Activated CD4-positive, alpha-beta T cell treated with anti-CD3 and anti-CD28 coated beads for 24 hours (primary cell): ENCODE measurements around the gene CUEDC2.

Experiments used
- DNase-seq, 2 donors: peaks; one replicate each; pipeline ENCODE4 v3.0.0-alpha.2; 2020; ENCODE audit warnings: low read depth in 2 of 2

CUEDC2 gene, protein sequence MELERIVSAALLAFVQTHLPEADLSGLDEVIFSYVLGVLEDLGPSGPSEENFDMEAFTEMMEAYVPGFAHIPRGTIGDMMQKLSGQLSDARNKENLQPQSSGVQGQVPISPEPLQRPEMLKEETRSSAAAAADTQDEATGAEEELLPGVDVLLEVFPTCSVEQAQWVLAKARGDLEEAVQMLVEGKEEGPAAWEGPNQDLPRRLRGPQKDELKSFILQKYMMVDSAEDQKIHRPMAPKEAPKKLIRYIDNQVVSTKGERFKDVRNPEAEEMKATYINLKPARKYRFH

GRCh38 chr10:102432162-102432950 is at the start of gene CUEDC2:
Gene CUEDC2 (minus strand): TSS chr10:102432574. CDS start chr10:102425188, 7,386 bp downstream.
- peak; percentile 98 to 99 for DNase-seq

DNA sequence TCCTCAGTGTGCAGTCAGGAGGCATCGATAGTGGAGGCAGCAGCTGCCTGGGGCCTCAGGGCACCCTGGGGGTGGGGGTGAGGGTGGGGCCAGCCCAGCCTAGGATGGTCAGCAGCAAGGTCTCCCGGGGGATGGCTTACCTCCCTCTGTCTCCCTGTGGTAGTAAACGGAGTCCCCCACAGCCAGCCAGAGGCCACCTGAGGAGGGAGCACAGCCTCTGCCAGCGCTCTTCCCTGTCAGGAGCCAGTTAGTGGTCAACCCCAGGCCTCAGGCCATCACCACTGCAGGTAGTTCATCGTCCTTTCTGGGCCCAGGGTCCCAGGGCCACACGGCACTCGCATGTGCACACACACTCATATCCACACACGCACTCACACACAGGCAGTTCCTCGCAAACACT is 48.0 kb upstream of the CUEDC2 start:
- no peak for DNase-seq

DNA sequence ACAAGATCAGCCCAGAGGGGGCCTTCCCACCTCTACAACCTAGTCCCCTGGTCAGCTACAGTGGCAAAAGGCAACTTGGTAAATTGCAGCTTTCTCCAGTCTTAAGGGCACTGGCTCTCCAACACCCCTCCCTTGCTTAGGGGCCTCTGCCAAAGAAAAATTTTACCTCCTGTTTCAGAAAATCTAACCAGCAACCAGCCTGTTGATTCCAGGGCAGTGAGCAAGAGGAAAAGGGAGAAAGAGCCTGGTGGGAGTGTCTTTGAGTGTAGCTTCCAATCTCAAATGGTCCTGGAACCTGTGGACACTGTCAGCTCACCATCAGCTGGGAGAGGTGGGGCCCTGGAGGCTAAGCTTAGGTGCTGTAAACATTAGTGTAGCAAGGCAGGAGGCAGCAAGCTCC is 47.3 kb upstream of the CUEDC2 start:
- DNase-seq = no peak

GRCh38 chr10:102476466-102477141 is 44.2 kb upstream of the CUEDC2 start:
- no peak for DNase-seq

- no peak for DNase-seq
Observed at GRCh38 chr10:102475451-102476040, 43.2 kb upstream of the CUEDC2 start.

- no peak for DNase-seq
Observed at GRCh38 chr10:102473445-102474331, 41.3 kb upstream of the CUEDC2 start.

GRCh38 chr10:102470579-102471546 is 38.5 kb upstream of the CUEDC2 start:
- DNase-seq = no peak

- DNase-seq = no peak
Observed at GRCh38 chr10:102468683-102469082, 36.3 kb upstream of the CUEDC2 start.

- no peak for DNase-seq
Observed at GRCh38 chr10:102467971-102468438, 35.6 kb upstream of the CUEDC2 start.

DNA sequence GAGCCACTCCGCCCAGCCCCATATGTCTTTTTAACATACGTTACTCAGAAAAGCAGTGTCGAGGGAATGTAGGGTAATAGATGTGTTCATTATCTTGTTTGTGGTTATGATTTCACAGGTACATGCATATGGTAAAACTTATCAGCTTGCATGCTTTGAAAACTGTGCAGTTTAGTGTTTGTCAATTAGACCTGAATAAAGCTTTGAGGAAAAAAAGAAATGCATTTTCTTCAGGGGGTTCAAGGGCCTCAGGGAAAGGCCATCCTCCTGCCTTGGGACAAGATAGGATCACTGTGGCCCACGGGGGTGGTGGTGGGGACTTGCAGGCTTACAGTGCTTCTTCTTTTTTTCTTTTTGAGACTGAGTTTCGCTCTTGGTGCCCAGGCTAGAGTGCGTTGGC is 34.9 kb upstream of the CUEDC2 start:
- no peak for DNase-seq

GRCh38 chr10:102465466-102465865 is 33.1 kb upstream of the CUEDC2 start:
- no peak for DNase-seq

DNA sequence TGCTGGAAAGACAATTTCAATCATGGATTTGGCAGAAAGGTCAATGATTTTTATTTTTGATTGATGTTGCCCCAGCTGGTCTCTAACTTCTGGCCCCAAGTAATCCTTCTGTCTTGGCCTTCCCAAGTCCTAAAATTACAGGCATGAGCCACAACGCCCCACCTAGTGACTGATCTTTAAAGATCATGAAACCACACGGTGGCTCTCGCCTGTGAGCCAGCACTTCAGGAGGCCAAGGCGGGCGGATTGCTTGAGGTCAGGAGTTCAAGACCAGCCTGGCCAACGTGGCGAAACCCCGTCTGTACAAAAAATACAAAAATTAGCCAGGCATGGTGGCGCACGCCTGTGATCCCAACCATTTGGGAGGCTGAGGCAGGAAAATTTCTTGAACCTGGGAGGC is 31.6 kb upstream of the CUEDC2 start:
- no peak for DNase-seq

GRCh38 chr10:102462512-102463054 is 30.2 kb upstream of the CUEDC2 start:
- DNase-seq = no peak

DNA sequence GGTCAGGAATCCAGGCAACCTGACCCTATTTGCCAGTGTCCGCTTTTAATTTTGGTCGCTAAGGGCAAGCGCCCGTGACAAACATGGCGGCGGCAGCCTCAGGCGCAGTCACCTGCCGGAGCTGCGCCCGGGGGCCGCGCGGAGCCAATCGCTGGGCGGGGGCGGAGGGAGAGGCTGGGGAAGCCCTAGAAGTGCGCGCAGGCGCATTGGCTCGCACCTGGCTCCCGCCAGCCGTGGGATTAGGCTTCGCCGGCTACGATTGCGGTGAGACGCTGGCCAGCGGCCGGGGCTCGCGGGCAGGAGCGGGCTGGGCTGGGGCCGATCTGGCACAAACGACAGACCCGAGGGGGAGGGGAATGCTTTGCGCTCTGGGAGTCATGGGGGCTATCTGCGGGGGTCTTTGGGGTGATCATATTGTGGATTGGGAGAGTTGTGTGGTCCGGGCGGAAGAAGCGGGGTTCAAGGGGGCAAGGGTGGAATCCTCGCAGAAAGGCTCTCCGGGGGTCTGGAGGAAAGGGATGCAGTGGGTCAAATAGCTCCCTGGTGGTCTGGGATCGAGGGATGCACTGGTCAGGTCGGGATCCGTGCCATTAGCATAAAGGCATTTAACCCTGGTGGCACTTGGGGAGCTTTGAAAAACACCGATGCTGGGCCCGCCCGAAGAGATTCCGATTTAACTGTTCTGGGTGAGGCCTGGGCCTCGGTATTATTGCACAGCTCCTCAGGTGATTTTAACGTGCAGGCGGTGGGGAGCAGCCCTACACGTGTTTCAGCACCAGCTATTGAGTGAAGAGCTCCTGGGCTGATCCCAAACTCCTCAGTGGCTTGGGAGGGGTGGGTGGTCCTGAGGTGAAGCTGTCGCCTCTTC is 29.0 kb upstream of the CUEDC2 start:
- peak; percentile 91 to 94 for DNase-seq

DNA sequence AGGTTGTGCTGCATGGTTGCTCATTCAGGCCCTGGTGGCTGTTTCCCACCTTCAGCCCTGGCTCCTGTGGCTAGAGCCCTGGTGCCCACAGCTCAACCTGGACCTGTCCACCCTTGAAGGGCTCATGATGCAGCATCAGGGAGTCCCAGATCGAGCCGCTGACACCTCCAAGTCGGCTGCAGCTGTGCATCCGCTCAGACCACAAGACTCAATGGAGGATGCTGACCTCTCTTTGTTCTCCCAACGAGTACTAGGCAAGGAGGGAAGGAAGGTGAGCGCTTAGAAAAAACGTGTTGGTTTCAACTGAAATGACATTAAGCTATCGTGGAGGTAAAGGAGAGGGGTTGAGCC is 28.4 kb upstream of the CUEDC2 start:
- DNase-seq = no peak

DNA sequence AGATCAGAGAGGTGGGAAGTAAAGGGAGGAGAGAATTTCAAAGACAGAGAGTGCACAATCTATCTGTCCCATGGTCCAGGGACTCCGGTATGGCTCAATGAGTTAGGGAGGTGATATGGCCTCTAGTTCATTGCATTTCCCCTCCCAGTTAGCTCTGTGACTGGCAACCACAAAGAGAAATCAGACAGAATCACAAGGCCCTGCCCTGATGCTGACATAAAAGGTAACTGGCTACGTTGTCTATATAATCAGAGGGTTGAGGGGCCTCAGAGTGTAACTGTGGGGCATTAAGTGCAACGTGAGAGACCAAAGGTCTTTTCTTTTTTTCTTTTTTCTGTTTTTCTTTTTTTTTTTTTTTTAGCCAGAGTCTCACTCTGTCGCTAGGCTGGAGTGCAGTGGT is 26.3 kb upstream of the CUEDC2 start:
- DNase-seq = no peak

- no peak for DNase-seq
Observed at GRCh38 chr10:102457591-102458150, 25.3 kb upstream of the CUEDC2 start.

- no peak for DNase-seq
Observed at GRCh38 chr10:102455893-102456471, 23.6 kb upstream of the CUEDC2 start.
